Nephron (organoid): Measurements from ENCODE around the gene MYEOV.

Experiments
- H3K27ac Mint-ChIP-seq, 3 experiments: 2 replicates each; pipeline ENCODE4 v1.8.0; 2020; ENCODE audit warnings: mixed read lengths in 3 of 3, mild to moderate bottlenecking in 2 of 3, moderate library complexity in 1 of 3
- H3K27me3 Mint-ChIP-seq: 2 replicates; pipeline ENCODE4 v1.8.0; 2021; ENCODE audit warnings: low read depth, mild to moderate bottlenecking, moderate library complexity, mixed read lengths
- H3K36me3 Mint-ChIP-seq: 2 replicates; pipeline ENCODE4 v1.8.0; 2020; ENCODE audit warnings: low read depth, mixed read lengths
- H3K4me1 Mint-ChIP-seq: 2 replicates; pipeline ENCODE4 v1.8.0; 2020; ENCODE audit warnings: mixed read lengths
- H3K4me3 Mint-ChIP-seq, 3 experiments: 2 replicates each; pipeline ENCODE4 v1.8.0; 2020; ENCODE audit warnings: mild to moderate bottlenecking in 3 of 3, mixed read lengths in 3 of 3, moderate library complexity in 2 of 3
- H3K9me3 Mint-ChIP-seq: 2 replicates; pipeline ENCODE4 v1.8.0; 2020; ENCODE audit warnings: mixed read lengths
- TF ChIP-seq, protein P1 (sequence below), 3 experiments: fragments of 200-600 bp; sonication (generic); IDR thresholded peaks; one replicate each; pipeline ENCODE4 v1.5.0; 2021; ENCODE audit warnings: antibody characterized with exemption in 3 of 3; ENCODE audit not compliant: unreplicated experiment in 3 of 3

Gene MYEOV

GRCh38 chr11:69295995-69296889, 2.3 kb downstream of the MYEOV start:
- Mint-ChIP-seq H3K4me1 (peaks cover 28% of the 10 kb centered on the region), H3K4me3 (no peak overlapping the region), H3K27me3 (peaks cover 21% of the 10 kb centered on the region), H3K27ac (peak overlapping the region; percentile 73 to 97 (median 89)), H3K36me3 (no peaks in the 10 kb centered on the region), H3K9me3 (no peaks in the 10 kb centered on the region)
- TF ChIP-seq, protein P1, sequence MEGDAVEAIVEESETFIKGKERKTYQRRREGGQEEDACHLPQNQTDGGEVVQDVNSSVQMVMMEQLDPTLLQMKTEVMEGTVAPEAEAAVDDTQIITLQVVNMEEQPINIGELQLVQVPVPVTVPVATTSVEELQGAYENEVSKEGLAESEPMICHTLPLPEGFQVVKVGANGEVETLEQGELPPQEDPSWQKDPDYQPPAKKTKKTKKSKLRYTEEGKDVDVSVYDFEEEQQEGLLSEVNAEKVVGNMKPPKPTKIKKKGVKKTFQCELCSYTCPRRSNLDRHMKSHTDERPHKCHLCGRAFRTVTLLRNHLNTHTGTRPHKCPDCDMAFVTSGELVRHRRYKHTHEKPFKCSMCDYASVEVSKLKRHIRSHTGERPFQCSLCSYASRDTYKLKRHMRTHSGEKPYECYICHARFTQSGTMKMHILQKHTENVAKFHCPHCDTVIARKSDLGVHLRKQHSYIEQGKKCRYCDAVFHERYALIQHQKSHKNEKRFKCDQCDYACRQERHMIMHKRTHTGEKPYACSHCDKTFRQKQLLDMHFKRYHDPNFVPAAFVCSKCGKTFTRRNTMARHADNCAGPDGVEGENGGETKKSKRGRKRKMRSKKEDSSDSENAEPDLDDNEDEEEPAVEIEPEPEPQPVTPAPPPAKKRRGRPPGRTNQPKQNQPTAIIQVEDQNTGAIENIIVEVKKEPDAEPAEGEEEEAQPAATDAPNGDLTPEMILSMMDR (IDR thresholded peaks at IDR 0.05; ENCODE audit: unreplicated experiment in 3 of 3) = no peak

DNA sequence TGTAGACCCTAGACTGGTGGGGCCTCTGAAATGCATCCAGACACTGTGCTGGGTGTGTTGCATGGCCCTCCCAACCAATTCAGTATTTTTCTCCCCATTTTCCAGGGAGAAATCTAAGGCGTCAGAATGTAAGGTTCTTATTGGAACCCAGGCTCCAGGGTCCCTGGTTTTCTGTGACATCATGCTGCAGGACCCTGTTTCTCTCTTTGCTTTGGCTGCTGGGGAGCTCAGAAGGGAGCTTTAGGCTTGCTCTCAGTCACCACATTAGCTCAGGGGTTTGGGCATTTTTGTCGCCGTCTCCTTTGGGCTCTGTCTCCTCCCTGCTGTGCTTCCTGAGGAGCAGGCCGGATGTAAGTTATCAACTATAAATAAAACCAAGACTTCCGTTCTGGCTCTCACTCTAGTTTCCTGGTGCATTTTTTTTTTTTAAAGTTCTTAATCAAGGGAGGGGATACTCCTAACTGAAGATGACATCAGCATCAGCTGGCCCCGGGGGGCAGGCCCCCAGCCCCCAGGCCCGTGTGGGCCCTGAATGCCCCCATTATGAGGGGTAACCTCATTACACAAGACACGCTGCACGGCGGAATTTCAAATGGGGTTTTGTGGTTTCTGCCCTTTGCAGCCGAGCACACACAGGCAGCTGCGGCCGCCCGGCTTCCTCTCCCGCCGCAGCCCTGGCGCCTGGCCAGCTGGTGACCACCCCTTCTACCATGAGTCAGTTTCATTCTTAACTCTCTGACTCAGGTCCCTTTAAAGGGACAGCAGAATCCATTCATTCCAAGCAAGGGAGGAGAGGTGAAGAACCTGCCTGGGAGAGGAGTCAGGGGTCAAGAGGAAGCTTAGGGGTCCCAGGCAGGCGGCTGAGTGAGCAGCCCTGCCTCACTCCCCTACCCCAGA, 3.2 kb downstream of the MYEOV start:
- TF ChIP-seq, protein P1 (IDR thresholded peaks at IDR 0.05; ENCODE audit: unreplicated experiment in 3 of 3) = no peak
- H3K27me3 Mint-ChIP-seq = peaks cover 21% of the 10 kb centered on the region
- no peaks in the 10 kb centered on the region for H3K36me3 Mint-ChIP-seq
- H3K4me3 Mint-ChIP-seq = peak overlapping the region in 2 of 3 experiments; percentile 22 to 56
- peak overlapping the region; percentile 73 to 97 (median 89) for H3K27ac Mint-ChIP-seq
- peaks cover 28% of the 10 kb centered on the region for H3K4me1 Mint-ChIP-seq
- H3K9me3 Mint-ChIP-seq = no peaks in the 10 kb centered on the region

GRCh38 chr11:69297787-69298266, 3.9 kb downstream of the MYEOV start:
- Mint-ChIP-seq H3K9me3 (no peaks in the 10 kb centered on the region), H3K27ac (peak overlapping the region; percentile 73 to 97 (median 89)), H3K4me1 (peaks cover 32% of the 10 kb centered on the region), H3K4me3 (peak overlapping the region in 2 of 3 experiments; percentile 6 to 22), H3K36me3 (no peaks in the 10 kb centered on the region), H3K27me3 (peaks cover 22% of the 10 kb centered on the region)
- TF ChIP-seq, protein P1 (IDR thresholded peaks at IDR 0.05; ENCODE audit: unreplicated experiment in 3 of 3) = no peak

- Mint-ChIP-seq H3K27me3 (peaks cover 24% of the 10 kb centered on the region), H3K27ac (peak overlapping the region; percentile 73 to 97 (median 89)), H3K4me3 (peak overlapping the region in 1 of 3 experiments; percentile 6), H3K9me3 (no peaks in the 10 kb centered on the region), H3K4me1 (peaks cover 38% of the 10 kb centered on the region), H3K36me3 (no peaks in the 10 kb centered on the region)
- TF ChIP-seq, protein P1 (IDR thresholded peaks at IDR 0.05; ENCODE audit: unreplicated experiment in 3 of 3) = no peak
These were observed 4.5 kb downstream of the MYEOV start for GRCh38 chr11:69298267-69299022.

GRCh38 chr11:69299023-69299461, 5.1 kb downstream of the MYEOV start:
- peak overlapping the region in 1 of 3 experiments; percentile 41 for H3K27ac Mint-ChIP-seq
- H3K4me1 Mint-ChIP-seq = peaks cover 39% of the 10 kb centered on the region
- H3K4me3 Mint-ChIP-seq = no peak overlapping the region
- H3K27me3 Mint-ChIP-seq = peaks cover 19% of the 10 kb centered on the region
- no peaks in the 10 kb centered on the region for H3K36me3 Mint-ChIP-seq
- no peaks in the 10 kb centered on the region for H3K9me3 Mint-ChIP-seq
- TF ChIP-seq, protein P1 (IDR thresholded peaks at IDR 0.05; ENCODE audit: unreplicated experiment in 3 of 3) = no peak
